Measurements from ENCODE around the gene MX2.

DNA sequence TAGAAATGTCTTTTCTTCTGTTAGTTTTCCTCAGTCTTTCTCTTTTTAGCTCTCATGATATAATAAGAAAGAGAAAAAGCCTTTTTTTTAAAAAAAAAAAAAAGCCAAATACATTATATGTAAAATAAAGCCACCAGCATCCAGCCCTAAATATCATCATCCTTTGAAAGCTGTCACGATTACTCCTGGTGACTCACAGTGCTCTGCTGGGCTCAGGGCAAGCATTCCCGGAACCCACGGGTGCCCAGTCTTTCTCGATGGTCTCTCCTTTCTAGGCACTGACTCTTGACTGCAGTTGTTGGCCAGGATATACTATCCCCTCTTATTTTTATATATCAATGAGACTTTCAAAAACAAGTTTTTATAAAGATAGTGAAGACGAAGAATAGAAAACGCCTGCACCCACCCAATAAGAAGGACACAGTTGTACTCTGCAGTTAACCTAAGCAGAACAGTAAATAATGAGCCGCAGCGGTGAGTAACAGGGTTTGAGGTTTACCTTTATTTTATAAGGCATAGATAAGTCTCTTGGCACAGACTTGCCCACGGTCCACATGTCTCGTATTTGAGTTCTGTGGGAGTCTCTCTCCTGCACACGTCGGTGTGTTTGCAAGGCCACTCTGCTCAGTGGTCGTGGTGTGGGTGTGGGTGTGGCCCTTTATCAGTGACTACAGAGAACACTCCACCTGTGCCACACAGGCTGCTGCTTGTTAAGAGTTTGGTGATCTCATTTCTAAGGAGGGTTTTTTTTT, 15.7 kb upstream of the MX2 start:
- TF ChIP-seq, protein P1, sequence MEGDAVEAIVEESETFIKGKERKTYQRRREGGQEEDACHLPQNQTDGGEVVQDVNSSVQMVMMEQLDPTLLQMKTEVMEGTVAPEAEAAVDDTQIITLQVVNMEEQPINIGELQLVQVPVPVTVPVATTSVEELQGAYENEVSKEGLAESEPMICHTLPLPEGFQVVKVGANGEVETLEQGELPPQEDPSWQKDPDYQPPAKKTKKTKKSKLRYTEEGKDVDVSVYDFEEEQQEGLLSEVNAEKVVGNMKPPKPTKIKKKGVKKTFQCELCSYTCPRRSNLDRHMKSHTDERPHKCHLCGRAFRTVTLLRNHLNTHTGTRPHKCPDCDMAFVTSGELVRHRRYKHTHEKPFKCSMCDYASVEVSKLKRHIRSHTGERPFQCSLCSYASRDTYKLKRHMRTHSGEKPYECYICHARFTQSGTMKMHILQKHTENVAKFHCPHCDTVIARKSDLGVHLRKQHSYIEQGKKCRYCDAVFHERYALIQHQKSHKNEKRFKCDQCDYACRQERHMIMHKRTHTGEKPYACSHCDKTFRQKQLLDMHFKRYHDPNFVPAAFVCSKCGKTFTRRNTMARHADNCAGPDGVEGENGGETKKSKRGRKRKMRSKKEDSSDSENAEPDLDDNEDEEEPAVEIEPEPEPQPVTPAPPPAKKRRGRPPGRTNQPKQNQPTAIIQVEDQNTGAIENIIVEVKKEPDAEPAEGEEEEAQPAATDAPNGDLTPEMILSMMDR (IDR thresholded peaks at IDR 0.05): no peak
- no peak for TF ChIP-seq POLR2A (IDR thresholded peaks at IDR 0.05)
